Keratinocyte (primary cell): ENCODE data around the gene ADCY4. TPM values are rescaled to one million over a fixed set of nuclear protein-coding genes. Genes with fewer than 3 reads are reported as not detected.

Experiments
- DNase-seq: peaks from one replicate; pipeline ENCODE4 v3.0.0-alpha.2; 2011; ENCODE audit warnings: low read depth, missing footprints, low spot score
- FAIRE-seq: peaks from 2 replicates; lab custom pipeline; 2011; peaks lifted over from hg19 to GRCh38; lab: Jason Lieb, UNC
- H2AFZ ChIP-seq: 2 replicates; pipeline ENCODE4 v1.6.0; 2012; ENCODE audit warnings: low read length, control low read depth, inconsistent platforms; ENCODE audit not compliant: control insufficient read depth
- H3K27ac ChIP-seq: 2 replicates; pipeline ENCODE4 v1.5.1; 2011; ENCODE audit warnings: low read length; ENCODE audit not compliant: control insufficient read depth, insufficient read depth
- H3K27me3 ChIP-seq: 3 replicates; pipeline ENCODE4 v1.6.0; 2011; ENCODE audit warnings: low read length; ENCODE audit not compliant: control insufficient read depth, insufficient read depth; ENCODE audit errors: extremely low read depth
- H3K36me3 ChIP-seq, 2 experiments: 2 replicates in 1 of 2; 3 replicates in 1 of 2; pipeline ENCODE4 v1.5.1; 2011; ENCODE audit warnings: low read length in 2 of 2, mild to moderate bottlenecking in 1 of 2; ENCODE audit not compliant: control insufficient read depth in 2 of 2, insufficient read depth in 2 of 2; ENCODE audit errors: extremely low read depth in 1 of 2
- H3K4me1 ChIP-seq: 3 replicates; pipeline ENCODE4 v1.5.1; 2011; ENCODE audit warnings: low read length; ENCODE audit not compliant: control insufficient read depth, insufficient read depth; ENCODE audit errors: extremely low read depth
- H3K4me2 ChIP-seq: 3 replicates; pipeline ENCODE4 v1.6.0; 2011; ENCODE audit warnings: low read depth, low read length; ENCODE audit not compliant: control insufficient read depth, insufficient read depth; ENCODE audit errors: extremely low read depth
- H3K4me3 ChIP-seq, 3 experiments: fragments of 200-600 bp in 1 of 3; sonication (generic) in 1 of 3; 2 replicates in 2 of 3; 3 replicates in 1 of 3; pipeline ENCODE4 v1.5.1; 2011 to 2016; ENCODE audit warnings: low read length in 3 of 3, mild to moderate bottlenecking in 3 of 3, control low read depth in 2 of 3, inconsistent platforms in 1 of 3, low read depth in 1 of 3, mixed read lengths in 1 of 3, mixed run types in 1 of 3, moderate library complexity in 1 of 3; ENCODE audit not compliant: control insufficient read depth in 2 of 3, insufficient read depth in 2 of 3; ENCODE audit errors: extremely low read depth in 1 of 3
- H3K79me2 ChIP-seq: 2 replicates; pipeline ENCODE4 v1.6.0; 2012; ENCODE audit warnings: low read length; ENCODE audit not compliant: control insufficient read depth, insufficient read depth
- H3K9ac ChIP-seq: 3 replicates; pipeline ENCODE4 v1.6.0; 2011; ENCODE audit warnings: low read length; ENCODE audit not compliant: control insufficient read depth, insufficient read depth; ENCODE audit errors: extremely low read depth
- H3K9me1 ChIP-seq: 3 replicates; pipeline ENCODE4 v1.6.0; 2011; ENCODE audit warnings: low read length; ENCODE audit not compliant: control insufficient read depth, insufficient read depth; ENCODE audit errors: extremely low read depth
- H3K9me3 ChIP-seq: 2 replicates; pipeline ENCODE4 v1.5.1; 2012; ENCODE audit warnings: low read depth, low read length; ENCODE audit not compliant: control insufficient read depth
- H4K20me1 ChIP-seq: 3 replicates; pipeline ENCODE4 v1.6.0; 2011; ENCODE audit warnings: low read length; ENCODE audit not compliant: control insufficient read depth, insufficient read depth; ENCODE audit errors: extremely low read depth
- CTCF ChIP-seq, 3 experiments: IDR thresholded peaks in 1 of 3; conservative IDR thresholded peaks in 1 of 3; optimal IDR thresholded peaks in 1 of 3; 2 replicates in 2 of 3; 3 replicates in 1 of 3; pipeline versions ENCODE3 to v1.5.1; 2011; ENCODE audit warnings: low read length in 3 of 3, mild to moderate bottlenecking in 3 of 3, moderate library complexity in 2 of 3, control low read depth in 1 of 3, inconsistent platforms in 1 of 3; ENCODE audit not compliant: insufficient read depth in 2 of 3; ENCODE audit errors: extremely low read depth in 1 of 3
- EZH2 ChIP-seq: IDR thresholded peaks from one replicate; pipeline ENCODE4 v1.6.1; 2012; ENCODE audit warnings: inconsistent platforms, mild to moderate bottlenecking, low read length, moderate library complexity
- dilution Hi-C: fragments of 300-500 bp; cut with MboI; formaldehyde crosslinking; loops from one replicate; pipeline ENCODE4 v1.7.0; 2020; ENCODE audit warnings: low sequenced_read_pairs; ENCODE audit not compliant: extremely low pct_ligation_motif_present
- polyA plus RNA-seq, 5 experiments: library from polyadenylated mRNA; depleted of rRNA in 3 of 5; stranded (reverse) in 3 of 5; stranded (forward) in 1 of 5; unstranded in 1 of 5; fragments of >200 nt; gene quantifications; 1 replicate in 1 of 5; 2 replicates in 3 of 5; 3 replicates in 1 of 5; pipeline versions ENCODE4 v1.2.1 to v1.2.3, GENCODE V29; 2011 to 2012; ENCODE audit warnings: missing spikeins in 2 of 5, low read depth in 1 of 5, low replicate concordance in 1 of 5

Gene ADCY4
- polyA plus RNA-seq, 1 donor (not counting 4 experiments of a cell fraction or from before 2014, with no cell fraction given), result 0.21 TPM

- H3K36me3 ChIP-seq, result no peaks in the 10 kb centered on the region
- no peaks in the 10 kb centered on the region for H3K27me3 ChIP-seq
- TF ChIP-seq EZH2 (no peak), CTCF (optimal IDR thresholded peaks at IDR 0.05 in 1 of 3, IDR thresholded peaks at IDR 0.05 in 1 of 3, conservative IDR thresholded peaks at IDR 0.05 in 1 of 3; ENCODE audit: extremely low read depth in 1 of 3, insufficient read depth in 2 of 3, low read length in 3 of 3) (no peak)
- no peaks in the 10 kb centered on the region for H4K20me1 ChIP-seq
- no peaks in the 10 kb centered on the region for H3K9me1 ChIP-seq
- DNase-seq, result no peak
- no peak for FAIRE-seq
- dilution Hi-C loops, result no loop called here
- H3K9ac ChIP-seq, result no peak overlapping the region
- H2AFZ ChIP-seq, result no peak overlapping the region
- H3K4me3 ChIP-seq, result no peak overlapping the region
- H3K27ac ChIP-seq, result no peak overlapping the region
- H3K79me2 ChIP-seq, result no peaks in the 10 kb centered on the region
- H3K4me1 ChIP-seq, result peaks cover 4% of the 10 kb centered on the region
- no peaks in the 10 kb centered on the region for H3K9me3 ChIP-seq
- no peak overlapping the region for H3K4me2 ChIP-seq
Measured at GRCh38 chr14:24360281-24360680, 25.4 kb upstream of the ADCY4 start.

- Histone ChIP-seq H3K4me1 (no peaks in the 10 kb centered on the region), H3K36me3 (no peaks in the 10 kb centered on the region), H3K27ac (no peak overlapping the region), H3K4me2 (no peak overlapping the region), H3K9me3 (no peaks in the 10 kb centered on the region), H3K79me2 (no peaks in the 10 kb centered on the region), H2AFZ (no peak overlapping the region), H3K9me1 (no peaks in the 10 kb centered on the region), H3K27me3 (no peaks in the 10 kb centered on the region), H4K20me1 (no peaks in the 10 kb centered on the region), H3K9ac (no peak overlapping the region), H3K4me3 (no peak overlapping the region)
- dilution Hi-C loops, result no loop called here
- TF ChIP-seq CTCF (optimal IDR thresholded peaks at IDR 0.05 in 1 of 3, IDR thresholded peaks at IDR 0.05 in 1 of 3, conservative IDR thresholded peaks at IDR 0.05 in 1 of 3; ENCODE audit: extremely low read depth in 1 of 3, insufficient read depth in 2 of 3, low read length in 3 of 3), result no peak
- no peak for TF ChIP-seq EZH2
- FAIRE-seq, result no peak
- DNase-seq, result no peak
Measured at GRCh38 chr14:24356208-24356607, 21.3 kb upstream of the ADCY4 start.
